ENCODE measurements around the gene CSH1. TPM values are rescaled to one million over a fixed set of nuclear protein-coding genes. Genes with fewer than 3 reads are reported as not detected.

Gene CSH1
- total and polyA plus RNA-seq, 2 donors (not counting 1 experiment from before 2014, with no cell fraction given) = not detected

Small RNA genes within 50 kb of the gene (small RNA-seq; reads per million reads assigned to genes)
- gene AC040958.1 (ENCODE audit: insufficient read length, low read depth, low replicate concordance) (not detected), gene AC127029.1 (ENCODE audit: insufficient read length, low read depth, low replicate concordance) (not detected), gene GH1 (ENCODE audit: insufficient read length, low read depth, low replicate concordance) (not detected)

Other genes starting within 250 kb of the CSH1 start
- gene LIMD2, start 196.4 kb downstream of the CSH1 start, total RNA-seq = 575 and 587 TPM in 2 replicates
- 1,105 and 1,396 TPM in 2 replicates for gene LIMD2, start 196.4 kb downstream of the CSH1 start, polyA plus RNA-seq
- 87.4 and 93.2 TPM in 2 replicates for gene STRADA, start 154.8 kb downstream of the CSH1 start, total RNA-seq
- gene STRADA, start 154.8 kb downstream of the CSH1 start, polyA plus RNA-seq = 45.2 and 48.1 TPM in 2 replicates
- 36.2 and 39.7 TPM in 2 replicates for gene CCDC47, start 123.0 kb downstream of the CSH1 start, total RNA-seq
- 7.4 and 12.9 TPM in 2 replicates for gene CCDC47, start 123.0 kb downstream of the CSH1 start, polyA plus RNA-seq
- 170 and 181 TPM in 2 replicates for gene DDX42, start 122.4 kb downstream of the CSH1 start, total RNA-seq
- 61.6 and 118 TPM in 2 replicates for gene DDX42, start 122.4 kb downstream of the CSH1 start, polyA plus RNA-seq
- 84.7 and 87.1 TPM in 2 replicates for gene PSMC5, start 69.1 kb downstream of the CSH1 start, total RNA-seq
- gene PSMC5, start 69.1 kb downstream of the CSH1 start, polyA plus RNA-seq = 104 and 113 TPM in 2 replicates
- gene FTSJ3, start 68.9 kb downstream of the CSH1 start, total RNA-seq = 75.9 and 78.2 TPM in 2 replicates
- gene FTSJ3, start 68.9 kb downstream of the CSH1 start, polyA plus RNA-seq = 26.5 and 35.1 TPM in 2 replicates
- gene SMARCD2, start 53.9 kb downstream of the CSH1 start, total RNA-seq = 124 and 125 TPM in 2 replicates
- gene SMARCD2, start 53.9 kb downstream of the CSH1 start, polyA plus RNA-seq = 56.9 and 60.6 TPM in 2 replicates
- not detected in 2 replicates for gene CSH2, start 22.9 kb downstream of the CSH1 start, total RNA-seq
- gene CSH2, start 22.9 kb downstream of the CSH1 start, polyA plus RNA-seq = not detected in 2 replicates
- gene GH2, start 14.6 kb downstream of the CSH1 start, total RNA-seq = not detected in 2 replicates
- gene GH2, start 14.6 kb downstream of the CSH1 start, polyA plus RNA-seq = not detected in 2 replicates
- not detected in 2 replicates for gene CSHL1, start 14.7 kb upstream of the CSH1 start, total RNA-seq
- gene CSHL1, start 14.7 kb upstream of the CSH1 start, polyA plus RNA-seq = not detected in 2 replicates
- 1.7 and 2.7 TPM in 2 replicates for gene GH1, start 22.3 kb upstream of the CSH1 start, total RNA-seq
- gene GH1, start 22.3 kb upstream of the CSH1 start, polyA plus RNA-seq = 2.3 and 3.5 TPM in 2 replicates
- 891 and 915 TPM in 2 replicates for gene CD79B, start 35.8 kb upstream of the CSH1 start, total RNA-seq
- gene CD79B, start 35.8 kb upstream of the CSH1 start, polyA plus RNA-seq = 675 and 1,100 TPM in 2 replicates
- 1.1 TPM in 2 replicates for gene SCN4A, start 76.3 kb upstream of the CSH1 start, total RNA-seq
- 1.4 and 2.2 TPM in 2 replicates for gene SCN4A, start 76.3 kb upstream of the CSH1 start, polyA plus RNA-seq
- not detected in 2 replicates for gene PRR29, start 101.8 kb upstream of the CSH1 start, total RNA-seq
- gene PRR29, start 101.8 kb upstream of the CSH1 start, polyA plus RNA-seq = 0.03 and 0.07 TPM in 2 replicates
- 48.7 and 55.7 TPM in 2 replicates for gene ICAM2, start 124.1 kb upstream of the CSH1 start, total RNA-seq
- 109 and 149 TPM in 2 replicates for gene ICAM2, start 124.1 kb upstream of the CSH1 start, polyA plus RNA-seq
- 19.4 and 24.7 TPM in 2 replicates for gene ERN1, start 233.6 kb upstream of the CSH1 start, total RNA-seq
- gene ERN1, start 233.6 kb upstream of the CSH1 start, polyA plus RNA-seq = 7.0 and 8.8 TPM in 2 replicates